IMR-90 (cell line): Measurements from ENCODE around the gene USP25. TPM values are rescaled to one million over a fixed set of nuclear protein-coding genes. Genes with fewer than 3 reads are reported as not detected.

Experiments
- ATAC-seq: fragments of 200-7000 bp; cut with Tn5 transposase; 2 replicates; pipeline ENCODE4 v1.9.1; 2020; ENCODE audit warnings: low read depth, mild to moderate bottlenecking, moderate library complexity
- BruUV-seq: library from RNA; stranded (reverse); fragments of 400-500 nt; replicated peaks from 2 replicates; lab custom pipeline; 2021; lab: Mats Ljungman, UMichigan
- CTCF ChIA-PET: fragments of 300-600 bp; formaldehyde crosslinking; extraction: SDS; loops from one replicate; lab custom pipeline; 2021; ENCODE audit warnings: antibody characterized with exemption; lab: Yijun Ruan, JAX
- POLR2A ChIA-PET: fragments of 300-600 bp; sonication (Branson Sonifier 250); formaldehyde crosslinking; loops from one replicate; lab custom pipeline; 2022; ENCODE audit warnings: antibody characterized with exemption; ENCODE audit not compliant: unreplicated experiment; lab: Charles Lee
- DNase-seq: peaks from one replicate; pipeline ENCODE4 v3.0.0; 2013
- H2AFZ ChIP-seq: replicated peaks from 2 replicates; pipeline ENCODE3; 2013; ENCODE audit warnings: low read length, mild to moderate bottlenecking; ENCODE audit not compliant: poor library complexity
- H2AK5ac ChIP-seq: 2 replicates; pipeline ENCODE4 v1.6.1; 2013; ENCODE audit warnings: low read depth, low read length, inconsistent platforms
- H2AK9ac ChIP-seq: replicated peaks from 2 replicates; pipeline ENCODE3; 2013; ENCODE audit warnings: mild to moderate bottlenecking, low read depth, low read length, moderate library complexity; ENCODE audit not compliant: poor library complexity
- H2BK120ac ChIP-seq: 2 replicates; pipeline ENCODE4 v1.6.1; 2013; ENCODE audit warnings: low read depth, low read length, inconsistent platforms
- H2BK15ac ChIP-seq: 3 replicates; pipeline ENCODE4 v1.6.1; 2013; ENCODE audit warnings: low read depth, low read length, inconsistent platforms
- H2BK20ac ChIP-seq: 2 replicates; pipeline ENCODE4 v1.6.1; 2013; ENCODE audit warnings: low read depth, mild to moderate bottlenecking, inconsistent platforms, low read length, moderate library complexity
- H2BK5ac ChIP-seq: 2 replicates; pipeline ENCODE4 v1.6.1; 2013; ENCODE audit warnings: mild to moderate bottlenecking, low read depth, low read length, inconsistent platforms; ENCODE audit not compliant: poor library complexity, severe bottlenecking
- H3K14ac ChIP-seq: replicated peaks from 2 replicates; pipeline ENCODE4 v1.6.1; 2013; ENCODE audit warnings: low read depth, low read length, inconsistent platforms
- H3K18ac ChIP-seq: 2 replicates; pipeline ENCODE4 v1.6.1; 2013; ENCODE audit warnings: low read depth, low read length, control low read depth
- H3K23ac ChIP-seq: 2 replicates; pipeline ENCODE4 v1.6.1; 2013; ENCODE audit warnings: low read depth, low read length, inconsistent platforms
- H3K27ac ChIP-seq: 2 replicates; pipeline ENCODE4 v1.5.1; 2013; ENCODE audit warnings: mild to moderate bottlenecking, control low read depth, low read length; ENCODE audit not compliant: insufficient read depth
- H3K27me3 ChIP-seq: 2 replicates; pipeline ENCODE4 v1.6.1; 2013; ENCODE audit warnings: low read length; ENCODE audit not compliant: control insufficient read depth, insufficient read depth
- H3K36me3 ChIP-seq: 2 replicates; pipeline ENCODE4 v1.6.1; 2013; ENCODE audit warnings: low read length, mixed read lengths; ENCODE audit not compliant: control insufficient read depth, insufficient read depth
- H3K4ac ChIP-seq: 2 replicates; pipeline ENCODE4 v1.6.1; 2013; ENCODE audit warnings: low read depth, low read length, inconsistent platforms
- H3K4me1 ChIP-seq: 2 replicates; pipeline ENCODE4 v1.6.1; 2013; ENCODE audit warnings: low read length, mixed read lengths; ENCODE audit not compliant: control insufficient read depth, insufficient read depth
- H3K4me2 ChIP-seq: 2 replicates; pipeline ENCODE4 v1.6.1; 2013; ENCODE audit warnings: low read depth, mild to moderate bottlenecking, control low read depth, low read length, moderate library complexity
- H3K4me3 ChIP-seq: 2 replicates; pipeline ENCODE4 v1.5.1; 2013; ENCODE audit warnings: low read depth, mild to moderate bottlenecking, control low read depth, low read length, moderate library complexity; ENCODE audit not compliant: insufficient read depth
- H3K56ac ChIP-seq: 2 replicates; pipeline ENCODE4 v1.6.1; 2013; ENCODE audit warnings: low read length, inconsistent platforms; ENCODE audit not compliant: insufficient read depth; ENCODE audit errors: extremely low read depth
- H3K79me1 ChIP-seq, 2 experiments: 2 replicates each; pipeline ENCODE4 v1.6.1; 2013; ENCODE audit warnings: low read length in 2 of 2, inconsistent platforms in 1 of 2, low read depth in 1 of 2
- H3K9ac ChIP-seq: 2 replicates; pipeline ENCODE4 v1.6.1; 2013; ENCODE audit warnings: low read depth, low read length, control low read depth
- H3K9me1 ChIP-seq: 2 replicates; pipeline ENCODE4 v1.6.1; 2013; ENCODE audit warnings: low read length, inconsistent platforms; ENCODE audit not compliant: insufficient read depth
- H3K9me3 ChIP-seq: 2 replicates; pipeline ENCODE4 v1.6.1; 2013; ENCODE audit warnings: low read length; ENCODE audit not compliant: control insufficient read depth, insufficient read depth
- H4K20me1 ChIP-seq: 2 replicates; pipeline ENCODE4 v1.6.1; 2013; ENCODE audit warnings: low read length, inconsistent platforms; ENCODE audit not compliant: insufficient read depth
- H4K5ac ChIP-seq: 2 replicates; pipeline ENCODE4 v1.6.1; 2013; ENCODE audit warnings: mild to moderate bottlenecking, low read depth, low read length, control low read depth
- H4K8ac ChIP-seq, 2 experiments: 2 replicates each; pipeline ENCODE4 v1.6.1; 2013; ENCODE audit warnings: low read depth in 2 of 2, low read length in 2 of 2, control low read depth in 1 of 2, inconsistent platforms in 1 of 2
- H4K91ac ChIP-seq: 2 replicates; pipeline ENCODE4 v1.6.1; 2013; ENCODE audit warnings: low read depth, low read length, inconsistent platforms; ENCODE audit not compliant: insufficient read depth
- BHLHE40 ChIP-seq: fragments of 150-350 bp; IDR thresholded peaks from 2 replicates; pipeline ENCODE4 v1.6.1; 2016; ENCODE audit warnings: mild to moderate bottlenecking, low read depth, low read length
- CEBPB ChIP-seq: IDR thresholded peaks from 2 replicates; pipeline ENCODE4 v1.6.1; 2012; ENCODE audit warnings: low read depth, low read length, improper control_type of control experiment
- CHD1 ChIP-seq: IDR thresholded peaks from 2 replicates; pipeline ENCODE4 v1.6.1; 2012; ENCODE audit warnings: low read depth, low read length, improper control_type of control experiment
- CTCF ChIP-seq: conservative IDR thresholded peaks from 2 replicates; pipeline ENCODE4 v1.5.1; 2012; ENCODE audit warnings: mild to moderate bottlenecking, low read depth, low read length, improper control_type of control experiment
- ELK1 ChIP-seq: fragments of 150-350 bp; IDR thresholded peaks from 2 replicates; pipeline ENCODE4 v1.6.1; 2016; ENCODE audit warnings: low read depth, mild to moderate bottlenecking, low read length, moderate library complexity, borderline replicate concordance
- FOS ChIP-seq: fragments of 150-350 bp; IDR thresholded peaks from 2 replicates; pipeline ENCODE4 v1.6.1; 2016; ENCODE audit warnings: low read depth, low read length
- MAFK ChIP-seq: IDR thresholded peaks from 2 replicates; pipeline ENCODE4 v1.6.1; 2012; ENCODE audit warnings: low read depth, low read length, improper control_type of control experiment
- MAZ ChIP-seq: IDR thresholded peaks from 2 replicates; pipeline ENCODE4 v1.6.1; 2012; ENCODE audit warnings: low read depth, mild to moderate bottlenecking, low read length, improper control_type of control experiment, moderate library complexity, borderline replicate concordance
- MXI1 ChIP-seq: IDR thresholded peaks from 2 replicates; pipeline ENCODE4 v1.6.1; 2012; ENCODE audit warnings: low read depth, mild to moderate bottlenecking, low read length, moderate library complexity, borderline replicate concordance
- NFE2L2 ChIP-seq: fragments of 150-350 bp; IDR thresholded peaks from 2 replicates; pipeline ENCODE4 v1.6.1; 2016; ENCODE audit warnings: low read depth, mild to moderate bottlenecking, low read length
- POLR2A ChIP-seq: IDR thresholded peaks from 2 replicates; pipeline ENCODE4 v1.6.1; 2012; ENCODE audit warnings: mild to moderate bottlenecking, low read depth, low read length
- RAD21 ChIP-seq: IDR thresholded peaks from 2 replicates; pipeline ENCODE4 v1.6.1; 2012; ENCODE audit warnings: low read length, improper control_type of control experiment
- RCOR1 ChIP-seq: IDR thresholded peaks from 2 replicates; pipeline ENCODE4 v1.6.1; 2012; ENCODE audit warnings: mild to moderate bottlenecking, low read length, improper control_type of control experiment; ENCODE audit not compliant: insufficient replicate concordance
- RFX5 ChIP-seq: IDR thresholded peaks from 2 replicates; pipeline ENCODE4 v1.8.0; 2012; ENCODE audit warnings: low read depth, mild to moderate bottlenecking, low read length, moderate library complexity
- SMC3 ChIP-seq: fragments of 150-350 bp; IDR thresholded peaks from 2 replicates; pipeline ENCODE4 v1.6.1; 2016; ENCODE audit warnings: low read depth, mild to moderate bottlenecking, antibody characterized with exemption, low read length, moderate library complexity
- USF2 ChIP-seq: fragments of 150-350 bp; IDR thresholded peaks from 2 replicates; pipeline ENCODE4 v1.6.1; 2017; ENCODE audit warnings: mild to moderate bottlenecking, antibody characterized with exemption, low read length, low read depth
- WGBS, 2 experiments: methylation state at CpG; one replicate each; pipeline versions ENCODE4 v1.1.5 to v1.1.7; 2013; ENCODE audit warnings: missing lambda C conversion rate in 2 of 2; ENCODE audit not compliant: insufficient read length in 1 of 2; ENCODE audit errors: extremely low coverage in 2 of 2; 5-methylcytosine and 5-hydroxymethylcytosine counted together
- dilution Hi-C: fragments of 300-500 bp; cut with HindIII; formaldehyde crosslinking; loops from one replicate; pipeline ENCODE4 v1.14.3; 2018; ENCODE audit warnings: low sequenced_read_pairs; ENCODE audit not compliant: unreplicated experiment
- in situ Hi-C: fragments of 300-500 bp; cut with MboI; formaldehyde crosslinking; loops from 3 replicates; pipeline ENCODE4 v1.14.3; 2019; ENCODE audit warnings: low sequenced_read_pairs, inconsistent platforms, mixed read lengths
- intact Hi-C: fragments of 100-400 bp; cut with micrococcal nuclease; formaldehyde crosslinking; loops from 2 replicates; pipeline ENCODE4 v1.10.0; 2022
- polyA plus RNA-seq, 3 experiments: library from polyadenylated mRNA; depleted of rRNA; stranded (reverse); fragments of >200 nt; gene quantifications; 2 replicates each; pipeline ENCODE4 v1.2.3, GENCODE V29; 2012; ENCODE audit warnings: low replicate concordance in 1 of 3
- total RNA-seq: library from RNA; depleted of rRNA; stranded (reverse); fragments of >200 nt; gene quantifications from 2 replicates; pipeline ENCODE4 v1.2.3, GENCODE V29; 2012

Gene USP25
- total and polyA plus RNA-seq, 2 of the 4 experiments (the other 2 are of a cell fraction) = 9.3 to 23.3 TPM

GRCh38 chr21:15801352-15801863, 71.6 kb downstream of the USP25 start:
- Histone ChIP-seq H3K18ac (no peak overlapping the region), H4K5ac (no peak overlapping the region), H3K4ac (no peak overlapping the region), H4K20me1 (no peaks in the 10 kb centered on the region), H3K36me3 (no peaks in the 10 kb centered on the region), H2AFZ (no peak overlapping the region), H3K27me3 (no peaks in the 10 kb centered on the region), H3K9me3 (no peaks in the 10 kb centered on the region), H3K23ac (no peak overlapping the region), H3K27ac (no peak overlapping the region), H4K91ac (no peak overlapping the region), H3K4me3 (no peak overlapping the region), H3K4me2 (no peak overlapping the region), H3K79me1 (peaks cover 4% of the 10 kb centered on the region in 2 experiments; a peak in 2 of 4 replicates), H2AK5ac (no peak overlapping the region), H3K4me1 (no peaks in the 10 kb centered on the region), H2BK120ac (no peak overlapping the region), H3K56ac (no peak overlapping the region), H3K9me1 (no peaks in the 10 kb centered on the region), H2BK15ac (no peak overlapping the region), H3K9ac (no peak overlapping the region), H4K8ac (no peak overlapping the region), H2AK9ac (no peak overlapping the region), H2BK5ac (no peak overlapping the region), H3K14ac (no peak overlapping the region), H2BK20ac (no peak overlapping the region)
- dilution Hi-C loops (no loop called here), intact Hi-C loops (no loop called here), in situ Hi-C loops (no loop called here)
- no peak for DNase-seq
- BruUV-seq = no TSS peak
- no CpG with 5 or more reads among the region's 3 CpGs for WGBS, 2 experiments
- no peak for TF ChIP-seq MAFK
- TF ChIP-seq ELK1 = no peak
- no peak for TF ChIP-seq POLR2A
- no peak for TF ChIP-seq FOS
- no peak for TF ChIP-seq CHD1
- no peak for TF ChIP-seq RFX5
- no peak for TF ChIP-seq NFE2L2
- no peak for TF ChIP-seq BHLHE40
- no peak for TF ChIP-seq SMC3
- no peak for TF ChIP-seq CEBPB
- no peak for TF ChIP-seq MAZ
- no peak for TF ChIP-seq USF2
- TF ChIP-seq MXI1 = no peak
- no peak for TF ChIP-seq CTCF
- TF ChIP-seq RCOR1 = no peak
- TF ChIP-seq RAD21 = no peak
- CTCF ChIA-PET = no interaction called here
- POLR2A ChIA-PET = no interaction called here
- ATAC-seq = no peak
